GM12878 (cell line): ENCODE measurements around the gene MYBPC2. TPM values are rescaled to one million over a fixed set of nuclear protein-coding genes. Genes with fewer than 3 reads are reported as not detected.

Source experiments
- ATAC-seq: fragments of 200-7000 bp; cut with Tn5 transposase; 3 replicates; pipeline ENCODE4 v1.9.1; 2020; ENCODE audit warnings: mild to moderate bottlenecking, moderate library complexity
- BruUV-seq: library from RNA; stranded (reverse); fragments of 400-500 nt; replicated peaks from 2 replicates; lab custom pipeline; 2021; lab: Mats Ljungman, UMichigan
- CTCF ChIA-PET: fragments of 300-600 bp; sonication (Branson Sonifier 250); formaldehyde crosslinking; extraction: SDS; loops from one replicate; lab custom pipeline; 2021; ENCODE audit warnings: inconsistent platforms; lab: Yijun Ruan, JAX
- POLR2A ChIA-PET: fragments of 350-600 bp; formaldehyde crosslinking; extraction: SDS; loops from one replicate; lab custom pipeline; 2021; ENCODE audit warnings: inconsistent platforms; lab: Charles Lee
- RAD21 ChIA-PET: fragments of 300-600 bp; sonication (Branson Sonifier 250); formaldehyde crosslinking; loops from one replicate; lab custom pipeline; 2023; ENCODE audit warnings: antibody characterized with exemption; ENCODE audit not compliant: unreplicated experiment; lab: Charles Lee
- SMC1A ChIA-PET: fragments of 300-600 bp; sonication (Branson Sonifier 250); formaldehyde crosslinking; loops from one replicate; lab custom pipeline; 2023; ENCODE audit not compliant: unreplicated experiment, uncharacterized antibody; lab: Charles Lee
- DNase-seq: peaks from one replicate; pipeline ENCODE4 v3.0.0-alpha.2; 2011; ENCODE audit warnings: low read depth, low spot score
- FAIRE-seq: peaks from 3 replicates; lab custom pipeline; 2011; peaks lifted over from hg19 to GRCh38; lab: Jason Lieb, UNC
- H2AFZ ChIP-seq: 2 replicates; pipeline ENCODE4 v1.6.0; 2011; ENCODE audit warnings: low read depth, low read length, control low read depth; ENCODE audit not compliant: control insufficient read depth
- H3K27ac ChIP-seq: 2 replicates; pipeline ENCODE4 v1.5.1; 2011; ENCODE audit warnings: control low read depth; ENCODE audit not compliant: control insufficient read depth, insufficient read depth
- H3K27me3 ChIP-seq, 2 experiments: replicated peaks in 1 of 2; 2 replicates each; pipeline versions ENCODE4 v1.6.0 to v1.6.1; 2011; ENCODE audit warnings: low read length in 1 of 2; ENCODE audit not compliant: control insufficient read depth in 2 of 2, insufficient read depth in 2 of 2
- H3K36me3 ChIP-seq, 2 experiments: 2 replicates each; pipeline ENCODE4 v1.5.1; 2011; ENCODE audit warnings: low read length in 1 of 2; ENCODE audit not compliant: control insufficient read depth in 2 of 2, insufficient read depth in 2 of 2
- H3K4me1 ChIP-seq: 2 replicates; pipeline ENCODE4 v1.6.1; 2011; ENCODE audit warnings: mild to moderate bottlenecking, low read length, moderate library complexity, mixed read lengths; ENCODE audit not compliant: control insufficient read depth, insufficient read depth
- H3K4me2 ChIP-seq: 2 replicates; pipeline ENCODE4 v1.6.0; 2011; ENCODE audit warnings: control low read depth; ENCODE audit not compliant: control insufficient read depth, insufficient read depth
- H3K4me3 ChIP-seq: fragments of 200-600 bp; sonication (generic); 2 replicates; pipeline ENCODE4 v1.5.1; 2016
- H3K79me2 ChIP-seq: 2 replicates; pipeline ENCODE4 v1.6.0; 2011; ENCODE audit warnings: low read length; ENCODE audit not compliant: control insufficient read depth, insufficient read depth
- H3K9ac ChIP-seq: 2 replicates; pipeline ENCODE4 v1.8.0; 2011; ENCODE audit warnings: low read length, control low read depth, mixed read lengths; ENCODE audit not compliant: control insufficient read depth, insufficient read depth
- H3K9me3 ChIP-seq: replicated peaks from 3 replicates; pipeline ENCODE4 v1.5.1; 2011; ENCODE audit warnings: mild to moderate bottlenecking, low read length; ENCODE audit not compliant: control insufficient read depth, insufficient read depth
- H4K20me1 ChIP-seq: 2 replicates; pipeline ENCODE4 v1.6.0; 2011; ENCODE audit not compliant: control insufficient read depth, insufficient read depth
- BMI1 ChIP-seq: fragments of 450-650 bp; IDR thresholded peaks from 2 replicates; pipeline ENCODE4 v1.6.1; 2016; ENCODE audit warnings: mild to moderate bottlenecking, moderate library complexity, borderline replicate concordance
- CEBPB ChIP-seq, 2 experiments: fragments of 150-350 bp in 1 of 2; IDR thresholded peaks; 2 replicates each; pipeline ENCODE4 v1.6.1; 2012 to 2014; ENCODE audit warnings: low read depth in 2 of 2, low read length in 2 of 2, borderline replicate concordance in 1 of 2, inconsistent platforms in 1 of 2
- EP300 ChIP-seq, 2 experiments: fragments of 150-350 bp in 1 of 2; IDR thresholded peaks; 2 replicates each; pipeline ENCODE4 v1.6.1; 2011 to 2012; ENCODE audit warnings: low read depth in 2 of 2, low read length in 2 of 2, borderline replicate concordance in 1 of 2, improper control_type of control experiment in 1 of 2, inconsistent platforms in 1 of 2; ENCODE audit not compliant: control insufficient read depth in 1 of 2
- MEF2B ChIP-seq: fragments of 450-650 bp; IDR thresholded peaks from 2 replicates; pipeline ENCODE4 v1.6.1; 2018; ENCODE audit warnings: mild to moderate bottlenecking, moderate library complexity; ENCODE audit not compliant: partially characterized antibody, poor library complexity, severe bottlenecking
- MTA2 ChIP-seq: fragments of 450-650 bp; IDR thresholded peaks from 2 replicates; pipeline ENCODE4 v1.6.1; 2016; ENCODE audit warnings: low read depth, mild to moderate bottlenecking, moderate library complexity
- MXI1 ChIP-seq: fragments of 150-350 bp; IDR thresholded peaks from 2 replicates; pipeline ENCODE4 v1.6.1; 2011; ENCODE audit warnings: low read depth, mild to moderate bottlenecking, inconsistent platforms, low read length, improper control_type of control experiment
- RB1 ChIP-seq: fragments of 450-650 bp; formaldehyde crosslinking; IDR thresholded peaks from 2 replicates; pipeline ENCODE4 v1.6.1; 2017; ENCODE audit warnings: mild to moderate bottlenecking, borderline replicate concordance
- RFX5 ChIP-seq: IDR thresholded peaks from 2 replicates; pipeline ENCODE4 v1.6.1; 2011; ENCODE audit warnings: low read depth, low read length, improper control_type of control experiment
- SIN3A ChIP-seq: IDR thresholded peaks from 2 replicates; pipeline ENCODE4 v1.6.1; 2012; ENCODE audit warnings: low read depth, low read length, improper control_type of control experiment
- SIX5 ChIP-seq: IDR thresholded peaks from 2 replicates; pipeline ENCODE4 v1.6.1; 2011; ENCODE audit warnings: mild to moderate bottlenecking, low read depth, low read length, moderate library complexity; ENCODE audit not compliant: severe bottlenecking
- SMARCA5 ChIP-seq: fragments of 450-650 bp; IDR thresholded peaks from 2 replicates; pipeline ENCODE4 v1.6.1; 2017; ENCODE audit warnings: mild to moderate bottlenecking
- SREBF1 ChIP-seq: IDR thresholded peaks from 2 replicates; pipeline ENCODE4 v1.6.1; 2012; ENCODE audit warnings: mild to moderate bottlenecking, low read length
- STAT1 ChIP-seq: fragments of 450-650 bp; conservative IDR thresholded peaks from 2 replicates; pipeline ENCODE4 v1.6.1; 2014; ENCODE audit warnings: antibody characterized with exemption, mild to moderate bottlenecking
- ZBED1 ChIP-seq: IDR thresholded peaks from 2 replicates; pipeline ENCODE4 v1.6.1; 2016; ENCODE audit warnings: borderline replicate concordance
- ZNF622 ChIP-seq: fragments of 450-650 bp; IDR thresholded peaks from 2 replicates; pipeline ENCODE4 v1.6.1; 2017; ENCODE audit warnings: mild to moderate bottlenecking, inconsistent platforms
- WGBS: methylation state at CpG from one replicate; pipeline ENCODE4 v1.1.6; 2016; ENCODE audit warnings: low lambda C conversion rate; ENCODE audit not compliant: insufficient replicate concordance, insufficient coverage; ENCODE audit errors: missing lambda C conversion rate; 5-methylcytosine and 5-hydroxymethylcytosine counted together
- in situ Hi-C: fragments of 300-500 bp; cut with MboI; formaldehyde crosslinking; loops from 9 replicates; pipeline ENCODE4 v1.14.3; 2018; ENCODE audit warnings: mixed read lengths
- intact Hi-C: fragments of 100-400 bp; cut with micrococcal nuclease; formaldehyde crosslinking; loops from one replicate; pipeline ENCODE4 v1.14.2; 2022; ENCODE audit not compliant: unreplicated experiment
- polyA plus RNA-seq, 11 experiments: library from polyadenylated mRNA; depleted of rRNA in 4 of 11; unstranded in 6 of 11; stranded (reverse) in 5 of 11; fragments of >200 nt; fragmentation: Nextera tagmentation in 4 of 11; fragmentation: Illumina TruSeq in 1 of 11; extraction: Ambion mirVana in 4 of 11; extraction: Trizol in 1 of 11; gene quantifications; 1 replicate in 1 of 11; 2 replicates in 10 of 11; pipeline versions ENCODE4 v1.2.1 to v1.2.3, GENCODE V29; 2011 to 2016; ENCODE audit warnings: inconsistent platforms in 2 of 11, missing spikeins in 2 of 11, low read depth in 1 of 11
- total RNA-seq, 4 experiments: library from RNA; depleted of rRNA in 3 of 4; stranded (reverse); fragments of >200 nt in 3 of 4; fragmentation: Illumina TruSeq in 1 of 4; extraction: Trizol in 1 of 4; gene quantifications; 2 replicates each; pipeline versions ENCODE4 v1.2.1 to v1.2.3, GENCODE V29; 2013 to 2021
- TF ChIP-seq, protein P1 (sequence below): fragments of 150-350 bp; IDR thresholded peaks from 2 replicates; pipeline ENCODE4 v1.6.1; 2014; ENCODE audit warnings: mild to moderate bottlenecking, low read depth, low read length
- TF ChIP-seq, protein P2 (sequence below): fragments of 450-650 bp; IDR thresholded peaks from 2 replicates; pipeline ENCODE4 v1.6.1; 2016; ENCODE audit warnings: mild to moderate bottlenecking
- TF ChIP-seq, protein P3 (sequence below): fragments of 450-650 bp; conservative IDR thresholded peaks from 2 replicates; pipeline ENCODE4 v1.6.1; 2017; ENCODE audit warnings: mild to moderate bottlenecking, moderate library complexity

Gene MYBPC2
- total and polyA plus RNA-seq, 10 of the 15 experiments (the other 5 are each of a cell fraction or from before 2014, with no cell fraction given) = 0.09 to 2.6 (median 0.61) TPM

DNA sequence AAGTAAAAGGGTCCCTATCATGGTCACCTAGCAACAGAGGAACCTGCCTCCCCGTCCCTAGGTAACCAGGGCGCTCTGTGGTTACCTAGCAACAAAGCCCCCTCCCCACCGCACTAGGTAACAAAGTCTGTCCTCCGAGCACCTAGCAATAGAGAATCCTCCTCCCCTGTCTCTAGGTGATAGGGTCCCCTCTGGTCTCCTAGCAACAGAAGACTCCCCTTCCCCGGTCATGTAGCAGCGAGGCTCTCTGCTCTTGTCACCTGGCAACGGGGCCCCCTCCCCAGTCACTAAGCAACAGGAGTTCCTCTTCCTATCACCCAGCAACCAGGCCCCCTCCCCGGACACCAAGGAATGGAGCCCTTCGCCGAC lies 78.0 kb downstream of the MYBPC2 start:
- peak overlapping the region; percentile 67 for H3K27ac ChIP-seq
- no peak for FAIRE-seq
- WGBS = 15% methylated on average over 10 of the region's 10 CpGs
- H3K4me1 ChIP-seq = peaks cover 3% of the 10 kb centered on the region; the same call in 1 of the 2 replicates
- H3K9ac ChIP-seq = peak overlapping the region; percentile 80
- peak overlapping the region; percentile 81 for H2AFZ ChIP-seq
- TSS peak; percentile 81 for BruUV-seq
- DNase-seq = no peak
- no peaks in the 10 kb centered on the region for H3K36me3 ChIP-seq
- TF ChIP-seq ZBED1 (no peak), SIX5 (no peak), SMARCA5 (no peak), EP300 (IDR thresholded peaks at IDR 0.05; ENCODE audit: borderline replicate concordance in 1 of 2, control insufficient read depth in 1 of 2, low read depth in 2 of 2, low read length in 2 of 2) (no peak), MTA2 (peak; percentile 9; the same call in 1 of the 2 replicates), RFX5 (peak; percentile 22; the same call in 1 of the 2 replicates), ZNF622 (no peak), RB1 (no peak), MXI1 (peak; percentile 3; the same call in 1 of the 2 replicates), SIN3A (no peak), STAT1 (no peak), BMI1 (peak; percentile 90), MEF2B (peak; percentile 49), SREBF1 (no peak), CEBPB (IDR thresholded peaks at IDR 0.05; ENCODE audit: borderline replicate concordance in 1 of 2, low read depth in 2 of 2, low read length in 2 of 2) (no peak)
- TF ChIP-seq, protein P1, sequence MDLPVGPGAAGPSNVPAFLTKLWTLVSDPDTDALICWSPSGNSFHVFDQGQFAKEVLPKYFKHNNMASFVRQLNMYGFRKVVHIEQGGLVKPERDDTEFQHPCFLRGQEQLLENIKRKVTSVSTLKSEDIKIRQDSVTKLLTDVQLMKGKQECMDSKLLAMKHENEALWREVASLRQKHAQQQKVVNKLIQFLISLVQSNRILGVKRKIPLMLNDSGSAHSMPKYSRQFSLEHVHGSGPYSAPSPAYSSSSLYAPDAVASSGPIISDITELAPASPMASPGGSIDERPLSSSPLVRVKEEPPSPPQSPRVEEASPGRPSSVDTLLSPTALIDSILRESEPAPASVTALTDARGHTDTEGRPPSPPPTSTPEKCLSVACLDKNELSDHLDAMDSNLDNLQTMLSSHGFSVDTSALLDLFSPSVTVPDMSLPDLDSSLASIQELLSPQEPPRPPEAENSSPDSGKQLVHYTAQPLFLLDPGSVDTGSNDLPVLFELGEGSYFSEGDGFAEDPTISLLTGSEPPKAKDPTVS = no peak
- TF ChIP-seq, protein P2, sequence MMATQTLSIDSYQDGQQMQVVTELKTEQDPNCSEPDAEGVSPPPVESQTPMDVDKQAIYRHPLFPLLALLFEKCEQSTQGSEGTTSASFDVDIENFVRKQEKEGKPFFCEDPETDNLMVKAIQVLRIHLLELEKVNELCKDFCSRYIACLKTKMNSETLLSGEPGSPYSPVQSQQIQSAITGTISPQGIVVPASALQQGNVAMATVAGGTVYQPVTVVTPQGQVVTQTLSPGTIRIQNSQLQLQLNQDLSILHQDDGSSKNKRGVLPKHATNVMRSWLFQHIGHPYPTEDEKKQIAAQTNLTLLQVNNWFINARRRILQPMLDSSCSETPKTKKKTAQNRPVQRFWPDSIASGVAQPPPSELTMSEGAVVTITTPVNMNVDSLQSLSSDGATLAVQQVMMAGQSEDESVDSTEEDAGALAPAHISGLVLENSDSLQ = no peak
- TF ChIP-seq, protein P3, sequence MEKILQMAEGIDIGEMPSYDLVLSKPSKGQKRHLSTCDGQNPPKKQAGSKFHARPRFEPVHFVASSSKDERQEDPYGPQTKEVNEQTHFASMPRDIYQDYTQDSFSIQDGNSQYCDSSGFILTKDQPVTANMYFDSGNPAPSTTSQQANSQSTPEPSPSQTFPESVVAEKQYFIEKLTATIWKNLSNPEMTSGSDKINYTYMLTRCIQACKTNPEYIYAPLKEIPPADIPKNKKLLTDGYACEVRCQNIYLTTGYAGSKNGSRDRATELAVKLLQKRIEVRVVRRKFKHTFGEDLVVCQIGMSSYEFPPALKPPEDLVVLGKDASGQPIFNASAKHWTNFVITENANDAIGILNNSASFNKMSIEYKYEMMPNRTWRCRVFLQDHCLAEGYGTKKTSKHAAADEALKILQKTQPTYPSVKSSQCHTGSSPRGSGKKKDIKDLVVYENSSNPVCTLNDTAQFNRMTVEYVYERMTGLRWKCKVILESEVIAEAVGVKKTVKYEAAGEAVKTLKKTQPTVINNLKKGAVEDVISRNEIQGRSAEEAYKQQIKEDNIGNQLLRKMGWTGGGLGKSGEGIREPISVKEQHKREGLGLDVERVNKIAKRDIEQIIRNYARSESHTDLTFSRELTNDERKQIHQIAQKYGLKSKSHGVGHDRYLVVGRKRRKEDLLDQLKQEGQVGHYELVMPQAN = peak; percentile 64; the same call in 1 of the 2 replicates
- H3K9me3 ChIP-seq = no peaks in the 10 kb centered on the region
- ATAC-seq = no peak
- ChIA-PET POLR2A (interaction anchor here (1.2 kb wide), 1 partner anchor 153 kb away, joined by 4 read pairs; no protein-coding TSS in a partner anchor), SMC1A (no interaction called here), CTCF (interaction anchor here (0.6 to 2.4 kb wide), 8 partner anchors 24 to 220 kb away, joined by 3 to 10 read pairs (median 4); no protein-coding TSS in a partner anchor), RAD21 (interaction anchor here (0.6 to 1.4 kb wide), 4 partner anchors 24 to 273 kb away, joined by 3 to 4 read pairs (median 3); no protein-coding TSS in a partner anchor)
- in situ Hi-C loops = no loop called here
- H4K20me1 ChIP-seq = no peaks in the 10 kb centered on the region
- H3K4me2 ChIP-seq = peak overlapping the region; percentile 99
- no peaks in the 10 kb centered on the region for H3K79me2 ChIP-seq
- intact Hi-C loops = no loop called here
- H3K27me3 ChIP-seq = no peaks in the 10 kb centered on the region
- peak overlapping the region; percentile 74; the same call in 1 of the 2 replicates for H3K4me3 ChIP-seq
